GM12874 (cell line): Measurements from ENCODE around the gene TKT.

Source experiments
- CTCF ChIP-seq: IDR thresholded peaks from 2 replicates; pipeline ENCODE4 v1.5.1; 2011; ENCODE audit warnings: low read depth, mild to moderate bottlenecking, control low read depth, low read length, moderate library complexity; ENCODE audit not compliant: insufficient read depth

TKT gene

GRCh38 chr3:53196575-53197407, 59.0 kb downstream of the TKT start:
- 0 out of 2 replicates have a peak, but pooled peaks have one; percentile 26 for TF ChIP-seq CTCF

- peak; percentile 99 for TF ChIP-seq CTCF
Observed at GRCh38 chr3:53195602-53196574, 59.9 kb downstream of the TKT start.

- no peak for TF ChIP-seq CTCF
Observed at GRCh38 chr3:53195066-53195450, 60.8 kb downstream of the TKT start.

GRCh38 chr3:53194210-53195065, 61.4 kb downstream of the TKT start:
- TF ChIP-seq CTCF: no peak

- TF ChIP-seq CTCF: no peak
Observed at GRCh38 chr3:53193466-53194209, 62.2 kb downstream of the TKT start.

GRCh38 chr3:53192608-53193007, 63.2 kb downstream of the TKT start:
- TF ChIP-seq CTCF: no peak
